22Rv1 (cell line): ENCODE measurements around the gene DGKI.

Experiments
- H3K27ac ChIP-seq: fragments of 450-650 bp; 2 replicates; pipeline ENCODE4 v1.5.1; 2017
- ZFX ChIP-seq: fragments of 450-650 bp; IDR thresholded peaks from 2 replicates; pipeline ENCODE4 v1.6.1; 2017; ENCODE audit warnings: antibody characterized with exemption, borderline replicate concordance
- TF ChIP-seq, protein P1 (sequence below): fragments of 450-650 bp; IDR thresholded peaks from 2 replicates; pipeline ENCODE4 v1.5.1; 2017; ENCODE audit warnings: mild to moderate bottlenecking

Gene DGKI

DNA sequence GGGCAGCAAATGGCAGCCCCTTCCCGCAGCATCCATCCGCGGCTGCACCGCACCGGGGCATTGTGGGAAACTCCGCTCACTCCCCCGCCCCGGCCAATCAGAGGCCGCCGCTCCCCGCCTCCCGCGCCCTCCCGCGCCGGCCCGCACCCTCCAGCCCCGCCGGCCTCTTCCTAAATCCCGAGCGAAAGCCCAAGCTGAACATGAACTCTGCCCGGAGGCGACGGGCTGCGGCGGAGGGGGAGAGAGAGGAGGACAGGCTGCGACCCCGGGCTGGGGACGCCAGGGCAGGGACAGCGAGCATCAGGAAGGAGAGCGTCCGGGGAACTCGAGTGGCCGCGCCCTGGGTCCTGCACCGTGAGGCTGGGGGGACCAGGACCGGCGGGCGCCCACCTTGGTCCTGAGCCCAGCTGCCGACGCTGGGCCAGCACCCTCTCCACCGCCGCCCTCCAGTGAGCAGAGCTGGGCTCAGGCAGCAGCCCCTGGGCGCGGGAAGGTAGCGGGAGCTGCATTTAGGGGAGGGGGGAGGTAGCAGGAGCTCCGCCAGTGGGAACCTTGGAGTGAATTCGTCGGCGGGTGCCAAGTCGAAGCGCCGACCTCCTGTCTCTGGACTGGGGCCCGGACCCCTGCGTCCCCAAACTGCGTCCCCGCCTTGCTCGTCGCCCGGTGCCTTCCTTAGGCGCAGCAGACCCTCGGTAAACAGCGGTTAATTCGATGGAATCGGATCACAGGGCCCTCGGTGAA is at the start of gene DGKI:
Gene DGKI, minus strand, starts transcription at position 148 of the 741 bp plus-strand sequence.
- no peak within 1 kb of the TSS for H3K27ac ChIP-seq
- TF ChIP-seq, protein P1, sequence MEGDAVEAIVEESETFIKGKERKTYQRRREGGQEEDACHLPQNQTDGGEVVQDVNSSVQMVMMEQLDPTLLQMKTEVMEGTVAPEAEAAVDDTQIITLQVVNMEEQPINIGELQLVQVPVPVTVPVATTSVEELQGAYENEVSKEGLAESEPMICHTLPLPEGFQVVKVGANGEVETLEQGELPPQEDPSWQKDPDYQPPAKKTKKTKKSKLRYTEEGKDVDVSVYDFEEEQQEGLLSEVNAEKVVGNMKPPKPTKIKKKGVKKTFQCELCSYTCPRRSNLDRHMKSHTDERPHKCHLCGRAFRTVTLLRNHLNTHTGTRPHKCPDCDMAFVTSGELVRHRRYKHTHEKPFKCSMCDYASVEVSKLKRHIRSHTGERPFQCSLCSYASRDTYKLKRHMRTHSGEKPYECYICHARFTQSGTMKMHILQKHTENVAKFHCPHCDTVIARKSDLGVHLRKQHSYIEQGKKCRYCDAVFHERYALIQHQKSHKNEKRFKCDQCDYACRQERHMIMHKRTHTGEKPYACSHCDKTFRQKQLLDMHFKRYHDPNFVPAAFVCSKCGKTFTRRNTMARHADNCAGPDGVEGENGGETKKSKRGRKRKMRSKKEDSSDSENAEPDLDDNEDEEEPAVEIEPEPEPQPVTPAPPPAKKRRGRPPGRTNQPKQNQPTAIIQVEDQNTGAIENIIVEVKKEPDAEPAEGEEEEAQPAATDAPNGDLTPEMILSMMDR = no peak
- TF ChIP-seq ZFX = no peak

DNA sequence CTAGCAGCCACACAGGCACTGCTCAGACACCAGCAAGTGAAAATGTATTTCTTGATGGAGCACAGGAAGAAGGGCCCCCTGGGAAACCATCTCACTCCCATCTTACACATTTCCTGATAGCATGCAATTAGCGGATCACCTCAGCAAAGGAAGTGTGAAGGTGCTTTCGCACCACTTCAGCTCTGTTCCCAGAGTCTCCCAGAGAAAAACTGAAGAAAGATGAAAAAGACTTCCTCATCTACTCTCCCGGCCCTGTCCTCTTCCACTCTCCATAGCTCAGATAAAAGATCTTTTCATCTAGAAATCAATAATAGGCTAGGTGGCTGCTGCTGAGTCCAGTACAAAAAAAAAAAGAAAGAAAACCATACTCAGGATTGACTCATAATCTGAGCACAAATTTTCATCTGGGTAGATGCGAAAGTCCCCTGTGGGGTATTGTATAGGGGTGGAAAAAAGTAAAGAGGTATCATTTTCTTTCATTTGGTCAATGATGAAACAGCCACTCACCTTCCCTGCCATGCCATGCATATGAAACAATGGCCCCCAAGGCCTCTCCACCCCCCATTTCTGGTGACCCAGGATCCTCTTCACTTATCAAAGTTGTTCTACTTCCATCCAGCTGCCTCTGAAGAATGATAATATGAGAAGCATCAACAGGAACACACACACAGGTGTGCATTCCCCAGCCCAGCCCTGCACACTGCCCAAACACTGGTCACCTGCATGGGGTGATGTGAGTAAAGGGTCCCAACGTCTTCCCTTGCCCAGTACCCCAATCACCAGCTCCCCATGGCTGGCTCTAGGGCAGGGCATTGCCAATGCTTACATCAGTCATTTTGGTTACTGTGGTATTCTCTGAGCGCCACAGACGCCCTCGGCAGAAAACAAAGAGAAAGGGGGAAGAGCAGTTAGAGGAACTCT is 48.8 kb upstream of the DGKI start:
- TF ChIP-seq ZFX = no peak
- TF ChIP-seq, protein P1 = no peak
- no peak overlapping the region for H3K27ac ChIP-seq

DNA sequence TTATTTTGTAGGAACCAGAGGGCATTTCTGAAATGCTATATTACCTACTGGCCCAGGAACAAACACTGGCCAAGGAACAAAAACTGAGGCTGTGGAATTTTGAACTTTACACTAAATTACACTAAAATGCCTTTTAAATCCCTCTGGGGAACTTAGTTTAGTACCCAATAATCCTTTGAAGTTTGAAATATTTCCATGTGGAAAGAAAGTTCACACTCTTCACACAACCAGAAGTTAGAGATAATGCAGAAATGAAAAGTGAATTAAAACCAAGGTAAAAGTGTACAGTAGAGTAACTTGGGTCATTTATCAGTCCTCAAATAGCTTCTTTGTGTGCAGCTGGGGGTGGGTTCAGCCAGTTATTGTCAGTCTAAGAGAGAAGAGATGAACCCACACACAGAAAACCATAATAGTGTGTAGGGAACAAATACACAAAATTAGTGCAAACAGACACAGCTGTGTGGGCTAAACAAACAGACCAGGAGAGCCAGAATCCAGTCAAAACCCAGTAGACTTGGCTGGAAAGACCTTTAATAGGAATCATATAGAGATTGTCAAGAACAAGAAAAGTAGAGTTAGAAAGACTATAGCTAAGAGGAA is 46.5 kb upstream of the DGKI start:
- no peak for TF ChIP-seq ZFX
- TF ChIP-seq, protein P1 = no peak
- H3K27ac ChIP-seq = no peak overlapping the region

DNA sequence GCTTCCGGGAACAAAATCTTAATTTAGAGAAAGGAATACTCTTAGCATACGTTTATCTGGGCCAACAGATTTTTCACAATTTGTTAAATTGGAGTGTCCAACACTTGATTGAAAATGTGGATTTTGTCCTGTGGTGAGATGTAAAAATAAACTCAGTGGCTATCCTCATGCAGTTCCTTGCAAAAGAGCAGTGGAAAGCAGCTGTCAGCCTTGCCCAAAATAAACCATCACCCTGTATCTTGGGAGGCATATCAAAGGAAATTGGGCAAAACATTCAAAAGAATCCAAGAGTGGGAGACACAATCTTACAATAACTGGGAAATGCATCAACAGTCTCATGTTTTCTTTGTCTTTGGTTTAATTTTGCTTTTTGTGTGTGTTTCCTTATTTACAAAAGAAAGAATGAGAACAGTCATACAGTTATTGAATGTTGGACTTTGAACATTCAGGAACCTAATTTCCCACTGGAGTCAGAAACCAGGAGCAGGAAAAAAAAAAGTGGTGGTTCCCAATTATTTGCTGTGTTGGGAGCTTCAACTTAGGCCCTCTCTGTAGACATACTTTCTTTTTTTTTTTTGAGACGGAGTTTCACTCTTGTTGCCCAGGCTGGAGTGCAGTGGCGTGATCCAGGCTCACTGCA is 44.4 kb upstream of the DGKI start:
- H3K27ac ChIP-seq = no peak overlapping the region
- TF ChIP-seq, protein P1 = no peak
- no peak for TF ChIP-seq ZFX

DNA sequence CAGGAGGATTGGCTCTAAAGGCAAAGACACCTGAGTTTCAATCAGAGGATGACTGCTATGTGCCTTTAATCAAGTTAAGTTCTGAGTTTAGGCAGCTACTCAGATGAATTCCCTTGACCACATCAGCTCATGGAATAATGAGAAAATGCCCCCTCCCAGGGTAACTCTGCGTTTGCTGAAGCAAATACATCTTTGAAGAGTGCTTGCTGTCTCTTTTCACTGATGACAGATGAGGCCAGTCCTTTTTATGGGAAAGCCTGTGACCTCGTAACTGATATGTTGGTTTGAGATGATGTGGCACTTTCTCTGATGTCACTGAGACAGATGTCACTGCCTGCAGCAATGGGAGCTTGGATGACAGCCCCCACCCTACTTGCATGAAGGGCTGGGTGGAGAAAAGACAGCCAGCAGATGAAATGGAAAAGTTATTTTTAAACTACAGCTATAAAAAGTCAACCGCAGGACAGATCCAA is 43.7 kb upstream of the DGKI start:
- TF ChIP-seq, protein P1 = no peak
- no peak for TF ChIP-seq ZFX
- no peak overlapping the region for H3K27ac ChIP-seq

DNA sequence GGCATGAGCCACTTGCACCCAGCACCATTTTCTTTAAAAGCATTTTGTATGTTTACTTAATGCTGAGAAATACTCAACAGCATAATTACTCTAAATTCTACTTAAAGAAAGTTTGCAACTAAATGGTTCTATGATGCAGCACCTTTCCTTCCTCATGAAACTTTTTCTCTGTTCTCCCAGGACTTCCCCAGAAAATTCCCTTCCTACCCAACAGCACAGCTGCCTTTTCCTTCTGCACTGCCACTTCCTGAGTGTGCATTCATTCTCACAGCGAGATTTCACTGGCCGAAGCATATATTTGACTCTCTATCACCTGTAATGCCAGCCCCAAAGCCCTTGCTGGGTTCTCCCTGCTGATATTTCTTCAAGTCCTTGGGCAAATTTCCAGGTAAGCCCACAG is 41.5 kb upstream of the DGKI start:
- no peak overlapping the region for H3K27ac ChIP-seq
- no peak for TF ChIP-seq ZFX
- TF ChIP-seq, protein P1 = no peak
